MM.1S (cell line): ENCODE data around the gene CXCR5.

Experiments
- DNase-seq: peaks from one replicate; pipeline ENCODE4 v3.0.0-alpha.2; 2015
- H2AFZ ChIP-seq: fragments of 300-600 bp; sonication (generic); 2 replicates; pipeline ENCODE4 v1.6.0; 2016; ENCODE audit warnings: antibody characterized with exemption, low read length
- H3F3A ChIP-seq: fragments of 300-600 bp; sonication (generic); 2 replicates; pipeline ENCODE4 v1.6.1; 2016; ENCODE audit warnings: mild to moderate bottlenecking, antibody characterized with exemption, low read length, moderate library complexity, mixed read lengths; ENCODE audit not compliant: insufficient read depth
- H3K27ac ChIP-seq: fragments of 300-600 bp; sonication (generic); 2 replicates; pipeline ENCODE4 v1.5.1; 2016; ENCODE audit warnings: mild to moderate bottlenecking, low read length
- H3K27me3 ChIP-seq: fragments of 300-600 bp; sonication (generic); replicated peaks from 2 replicates; pipeline ENCODE4 v1.6.0; 2016; ENCODE audit warnings: low read length; ENCODE audit not compliant: insufficient read depth
- H3K36me3 ChIP-seq: fragments of 300-600 bp; sonication (generic); replicated peaks from 2 replicates; pipeline ENCODE4 v1.6.1; 2016; ENCODE audit warnings: mild to moderate bottlenecking, low read length, mixed read lengths; ENCODE audit not compliant: insufficient read depth
- H3K4me1 ChIP-seq: fragments of 300-600 bp; sonication (generic); 2 replicates; pipeline ENCODE4 v1.6.1; 2016; ENCODE audit warnings: low read length, mixed read lengths
- H3K4me2 ChIP-seq: fragments of 300-600 bp; sonication (generic); 2 replicates; pipeline ENCODE4 v1.6.0; 2016; ENCODE audit warnings: low read depth, low read length
- H3K4me3 ChIP-seq: fragments of 300-600 bp; sonication (generic); 2 replicates; pipeline ENCODE4 v1.5.1; 2016; ENCODE audit warnings: low read length, mixed read lengths
- H3K79me2 ChIP-seq: fragments of 300-600 bp; sonication (generic); 2 replicates; pipeline ENCODE4 v1.6.1; 2016; ENCODE audit warnings: mixed run types, low read length, mixed read lengths
- H3K9ac ChIP-seq: fragments of 300-600 bp; sonication (generic); 2 replicates; pipeline ENCODE4 v1.6.1; 2016; ENCODE audit warnings: low read length, mixed read lengths
- H3K9me2 ChIP-seq: fragments of 300-600 bp; sonication (generic); replicated peaks from 2 replicates; pipeline ENCODE4 v1.6.1; 2016; ENCODE audit warnings: mild to moderate bottlenecking, low read length, mixed read lengths; ENCODE audit not compliant: insufficient read depth
- H3K9me3 ChIP-seq: fragments of 300-600 bp; sonication (generic); replicated peaks from 2 replicates; pipeline ENCODE4 v1.6.1; 2016; ENCODE audit warnings: mild to moderate bottlenecking, low read length, mixed read lengths; ENCODE audit not compliant: insufficient read depth
- H4K20me1 ChIP-seq: fragments of 300-600 bp; sonication (generic); 2 replicates; pipeline ENCODE4 v1.6.1; 2016; ENCODE audit warnings: mild to moderate bottlenecking, low read length, moderate library complexity, mixed read lengths; ENCODE audit not compliant: insufficient read depth
- CTCF ChIP-seq: fragments of 300-600 bp; sonication (generic); IDR thresholded peaks from 2 replicates; pipeline ENCODE4 v1.5.1; 2016; ENCODE audit warnings: antibody characterized with exemption, low read length, mixed read lengths
- EZH2 ChIP-seq: fragments of 300-600 bp; sonication (generic); optimal IDR thresholded peaks from 2 replicates; pipeline ENCODE3; 2017; ENCODE audit warnings: low read depth, mild to moderate bottlenecking, antibody characterized with exemption, low read length, mixed read lengths
- EZH2phosphoT487 ChIP-seq: fragments of 300-600 bp; sonication (generic); IDR thresholded peaks from 2 replicates; pipeline ENCODE4 v1.6.1; 2018; ENCODE audit warnings: antibody characterized with exemption, low read length

Gene CXCR5

DNA sequence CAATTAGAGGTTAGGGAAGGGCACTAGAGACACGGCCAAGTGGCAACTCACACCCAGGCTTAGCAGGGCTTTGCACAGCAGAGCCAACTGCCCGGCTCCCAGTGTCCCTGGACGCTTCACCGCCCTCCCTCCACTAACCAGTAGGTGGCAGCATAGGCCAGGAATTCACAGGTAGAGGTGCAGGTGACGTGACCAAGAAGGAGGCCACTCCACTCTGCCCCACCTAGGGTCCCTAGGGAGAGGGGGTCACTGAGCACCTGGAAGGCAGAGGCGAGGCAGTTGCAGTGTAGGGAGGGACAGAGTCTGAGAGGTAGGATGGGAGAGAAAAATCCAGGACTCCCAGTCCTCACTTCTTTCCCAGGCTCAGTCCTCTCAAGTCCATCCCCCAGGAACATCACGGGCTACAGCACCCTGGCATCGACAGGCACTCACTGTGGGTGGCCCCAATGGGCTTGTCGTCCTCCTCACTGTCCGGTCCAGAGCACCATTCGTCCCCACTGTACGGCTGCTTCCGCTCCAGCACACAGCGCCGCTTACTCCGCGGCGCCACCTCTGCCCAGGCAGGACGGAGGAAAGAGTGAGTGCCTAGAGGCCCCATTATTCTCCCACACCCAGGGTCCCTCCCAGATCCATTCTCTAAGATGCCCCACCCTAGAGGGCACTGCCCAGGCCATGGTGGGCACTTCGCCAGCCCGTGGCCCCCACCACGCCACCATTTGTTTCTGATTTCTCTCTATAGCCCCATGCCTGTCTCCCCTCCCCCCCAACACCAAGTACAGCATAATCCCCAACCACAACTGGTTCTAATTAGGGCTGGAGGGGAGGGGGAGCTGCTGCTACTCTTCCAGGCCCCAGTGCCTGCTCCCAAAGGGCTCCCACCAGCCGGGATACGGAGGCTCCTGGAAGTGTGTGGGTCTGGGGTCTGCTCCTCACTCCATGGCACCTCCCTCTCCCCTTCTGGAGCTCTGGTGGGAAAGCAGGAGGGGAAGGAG, 23.7 kb downstream of the CXCR5 start:
- H3K27me3 ChIP-seq = no peaks in the 10 kb centered on the region

DNA sequence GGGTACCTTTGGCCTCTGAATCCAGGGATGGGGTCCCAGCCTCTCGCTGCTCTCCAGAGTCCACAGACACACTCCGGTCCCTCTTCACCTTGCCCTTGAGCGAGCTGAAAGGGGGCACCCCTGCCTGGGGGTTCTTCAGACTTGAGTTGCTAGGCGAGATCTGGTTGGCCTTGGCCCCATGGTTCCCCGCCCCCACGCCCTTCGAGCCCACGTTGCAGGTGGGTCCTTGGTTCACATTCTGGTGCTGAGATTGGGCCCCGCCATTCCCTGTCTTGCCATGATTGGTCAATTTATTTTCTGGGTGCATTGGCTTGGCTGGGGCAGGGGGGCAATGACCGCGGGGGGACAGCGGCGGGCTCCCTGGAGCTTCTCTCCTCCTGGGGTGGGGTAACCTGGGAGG, 24.6 kb downstream of the CXCR5 start:
- Histone ChIP-seq H3F3A (no peaks in the 10 kb centered on the region), H3K4me2 (no peak overlapping the region), H3K9me2 (no peaks in the 10 kb centered on the region), H3K4me3 (no peak overlapping the region), H3K36me3 (no peaks in the 10 kb centered on the region), H4K20me1 (no peaks in the 10 kb centered on the region), H3K27me3 (no peaks in the 10 kb centered on the region), H3K79me2 (no peaks in the 10 kb centered on the region), H3K27ac (no peak overlapping the region), H3K4me1 (no peaks in the 10 kb centered on the region), H3K9ac (no peak overlapping the region), H3K9me3 (no peaks in the 10 kb centered on the region), H2AFZ (no peak overlapping the region)
- DNase-seq = no peak
- TF ChIP-seq EZH2 (no peak), EZH2phosphoT487 (no peak), CTCF (no peak)

More for the DNA sequence above, 23.7 kb downstream of the CXCR5 start:
- no peaks in the 10 kb centered on the region for H3K36me3 ChIP-seq
- no peaks in the 10 kb centered on the region for H3K79me2 ChIP-seq
- no peak overlapping the region for H3K9ac ChIP-seq
- no peak overlapping the region for H3K4me3 ChIP-seq
- H3K27ac ChIP-seq = no peak overlapping the region
- no peaks in the 10 kb centered on the region for H4K20me1 ChIP-seq
- no peaks in the 10 kb centered on the region for H3K9me2 ChIP-seq
- DNase-seq = peak; percentile 80
- no peak overlapping the region for H2AFZ ChIP-seq
- TF ChIP-seq CTCF (peak; percentile 96), EZH2phosphoT487 (no peak)
- no peak overlapping the region for H3K4me2 ChIP-seq
- H3F3A ChIP-seq = no peaks in the 10 kb centered on the region
- H3K9me3 ChIP-seq = no peaks in the 10 kb centered on the region
- H3K4me1 ChIP-seq = no peaks in the 10 kb centered on the region

- Histone ChIP-seq H3K9me2 (no peaks in the 10 kb centered on the region), H4K20me1 (no peaks in the 10 kb centered on the region), H3K27ac (no peak overlapping the region), H3K36me3 (no peaks in the 10 kb centered on the region), H3F3A (no peaks in the 10 kb centered on the region), H3K9ac (no peak overlapping the region), H3K4me2 (no peak overlapping the region), H2AFZ (no peak overlapping the region), H3K9me3 (no peaks in the 10 kb centered on the region), H3K79me2 (no peaks in the 10 kb centered on the region), H3K27me3 (no peaks in the 10 kb centered on the region), H3K4me1 (no peaks in the 10 kb centered on the region; the same call in 1 of the 2 replicates), H3K4me3 (no peak overlapping the region)
- no peak for DNase-seq
- TF ChIP-seq EZH2phosphoT487 = no peak
- no peak for TF ChIP-seq EZH2
- no peak for TF ChIP-seq CTCF
Measured at GRCh38 chr11:118908901-118909618, 25.4 kb downstream of the CXCR5 start.
